Measurements from ENCODE around the gene HNRNPUL1.

The HNRNPUL1 gene

GRCh38 chr19:41235480-41235879, 28.7 kb upstream of the HNRNPUL1 start:
- no peak overlapping the region for H3K4me3 ChIP-seq (ENCODE audit: low read depth, low read length)
- no peak for DNase-seq (ENCODE audit: low read depth)
- TF ChIP-seq CTCF (IDR thresholded peaks at IDR 0.05; ENCODE audit: low read depth, low read length, missing control alignments) = no peak

GRCh38 chr19:41238244-41238643, 25.9 kb upstream of the HNRNPUL1 start:
- H3K4me3 ChIP-seq (ENCODE audit: low read depth, low read length) = no peak overlapping the region
- no peak for TF ChIP-seq CTCF (IDR thresholded peaks at IDR 0.05; ENCODE audit: low read depth, low read length, missing control alignments)
- no peak for DNase-seq (ENCODE audit: low read depth)

- no peak overlapping the region for H3K4me3 ChIP-seq (ENCODE audit: low read depth, low read length)
- no peak for DNase-seq (ENCODE audit: low read depth)
- TF ChIP-seq CTCF (IDR thresholded peaks at IDR 0.05; ENCODE audit: low read depth, low read length, missing control alignments) = no peak
These were observed 24.8 kb upstream of the HNRNPUL1 start for GRCh38 chr19:41239363-41239762.

GRCh38 chr19:41239961-41240574, 24.1 kb upstream of the HNRNPUL1 start:
- no peak for TF ChIP-seq CTCF (IDR thresholded peaks at IDR 0.05; ENCODE audit: low read depth, low read length, missing control alignments)
- no peak for DNase-seq (ENCODE audit: low read depth)
- no peak overlapping the region for H3K4me3 ChIP-seq (ENCODE audit: low read depth, low read length)

GRCh38 chr19:41241859-41242258, 22.3 kb upstream of the HNRNPUL1 start:
- no peak for DNase-seq (ENCODE audit: low read depth)
- no peak overlapping the region for H3K4me3 ChIP-seq (ENCODE audit: low read depth, low read length)
- no peak for TF ChIP-seq CTCF (IDR thresholded peaks at IDR 0.05; ENCODE audit: low read depth, low read length, missing control alignments)

- DNase-seq (ENCODE audit: low read depth) = no peak
- no peak for TF ChIP-seq CTCF (IDR thresholded peaks at IDR 0.05; ENCODE audit: low read depth, low read length, missing control alignments)
- H3K4me3 ChIP-seq (ENCODE audit: low read depth, low read length) = no peak overlapping the region
These were observed 20.1 kb upstream of the HNRNPUL1 start for GRCh38 chr19:41244117-41244516.

- DNase-seq (ENCODE audit: low read depth) = no peak
- no peak overlapping the region for H3K4me3 ChIP-seq (ENCODE audit: low read depth, low read length)
- TF ChIP-seq CTCF (IDR thresholded peaks at IDR 0.05; ENCODE audit: low read depth, low read length, missing control alignments) = no peak
These were observed 18.3 kb upstream of the HNRNPUL1 start for GRCh38 chr19:41245843-41246242.

All from GM12864 (cell line).